Keratinocyte (primary cell): ENCODE measurements around the gene R3HDM2. TPM values are rescaled to one million over a fixed set of nuclear protein-coding genes. Genes with fewer than 3 reads are reported as not detected.
"Not testable (repeated sequence)": the region's sequence is repeated elsewhere in the genome, so short reads cannot be mapped to it uniquely, and the experiment has no call there.

Experiments used
- DNase-seq: peaks from one replicate; pipeline ENCODE4 v3.0.0-alpha.2; 2011; ENCODE audit warnings: low read depth, missing footprints, low spot score
- FAIRE-seq: peaks from 2 replicates; lab custom pipeline; 2011; peaks lifted over from hg19 to GRCh38; lab: Jason Lieb, UNC
- H2AFZ ChIP-seq: 2 replicates; pipeline ENCODE4 v1.6.0; 2012; ENCODE audit warnings: low read length, control low read depth, inconsistent platforms; ENCODE audit not compliant: control insufficient read depth
- H3K27ac ChIP-seq: 2 replicates; pipeline ENCODE4 v1.5.1; 2011; ENCODE audit warnings: low read length; ENCODE audit not compliant: control insufficient read depth, insufficient read depth
- H3K27me3 ChIP-seq: 3 replicates; pipeline ENCODE4 v1.6.0; 2011; ENCODE audit warnings: low read length; ENCODE audit not compliant: control insufficient read depth, insufficient read depth; ENCODE audit errors: extremely low read depth
- H3K36me3 ChIP-seq, 2 experiments: 2 replicates in 1 of 2; 3 replicates in 1 of 2; pipeline ENCODE4 v1.5.1; 2011; ENCODE audit warnings: low read length in 2 of 2, mild to moderate bottlenecking in 1 of 2; ENCODE audit not compliant: control insufficient read depth in 2 of 2, insufficient read depth in 2 of 2; ENCODE audit errors: extremely low read depth in 1 of 2
- H3K4me1 ChIP-seq: 3 replicates; pipeline ENCODE4 v1.5.1; 2011; ENCODE audit warnings: low read length; ENCODE audit not compliant: control insufficient read depth, insufficient read depth; ENCODE audit errors: extremely low read depth
- H3K4me2 ChIP-seq: 3 replicates; pipeline ENCODE4 v1.6.0; 2011; ENCODE audit warnings: low read depth, low read length; ENCODE audit not compliant: control insufficient read depth, insufficient read depth; ENCODE audit errors: extremely low read depth
- H3K4me3 ChIP-seq, 3 experiments: fragments of 200-600 bp in 1 of 3; sonication (generic) in 1 of 3; 2 replicates in 2 of 3; 3 replicates in 1 of 3; pipeline ENCODE4 v1.5.1; 2011 to 2016; ENCODE audit warnings: low read length in 3 of 3, mild to moderate bottlenecking in 3 of 3, control low read depth in 2 of 3, inconsistent platforms in 1 of 3, low read depth in 1 of 3, mixed read lengths in 1 of 3, mixed run types in 1 of 3, moderate library complexity in 1 of 3; ENCODE audit not compliant: control insufficient read depth in 2 of 3, insufficient read depth in 2 of 3; ENCODE audit errors: extremely low read depth in 1 of 3
- H3K79me2 ChIP-seq: 2 replicates; pipeline ENCODE4 v1.6.0; 2012; ENCODE audit warnings: low read length; ENCODE audit not compliant: control insufficient read depth, insufficient read depth
- H3K9ac ChIP-seq: 3 replicates; pipeline ENCODE4 v1.6.0; 2011; ENCODE audit warnings: low read length; ENCODE audit not compliant: control insufficient read depth, insufficient read depth; ENCODE audit errors: extremely low read depth
- H3K9me1 ChIP-seq: 3 replicates; pipeline ENCODE4 v1.6.0; 2011; ENCODE audit warnings: low read length; ENCODE audit not compliant: control insufficient read depth, insufficient read depth; ENCODE audit errors: extremely low read depth
- H3K9me3 ChIP-seq: 2 replicates; pipeline ENCODE4 v1.5.1; 2012; ENCODE audit warnings: low read depth, low read length; ENCODE audit not compliant: control insufficient read depth
- H4K20me1 ChIP-seq: 3 replicates; pipeline ENCODE4 v1.6.0; 2011; ENCODE audit warnings: low read length; ENCODE audit not compliant: control insufficient read depth, insufficient read depth; ENCODE audit errors: extremely low read depth
- EZH2 ChIP-seq: IDR thresholded peaks from one replicate; pipeline ENCODE4 v1.6.1; 2012; ENCODE audit warnings: inconsistent platforms, mild to moderate bottlenecking, low read length, moderate library complexity
- dilution Hi-C: fragments of 300-500 bp; cut with MboI; formaldehyde crosslinking; loops from one replicate; pipeline ENCODE4 v1.7.0; 2020; ENCODE audit warnings: low sequenced_read_pairs; ENCODE audit not compliant: extremely low pct_ligation_motif_present
- polyA plus RNA-seq, 5 experiments: library from polyadenylated mRNA; depleted of rRNA in 3 of 5; stranded (reverse) in 3 of 5; stranded (forward) in 1 of 5; unstranded in 1 of 5; fragments of >200 nt; gene quantifications; 1 replicate in 1 of 5; 2 replicates in 3 of 5; 3 replicates in 1 of 5; pipeline versions ENCODE4 v1.2.1 to v1.2.3, GENCODE V29; 2011 to 2012; ENCODE audit warnings: missing spikeins in 2 of 5, low read depth in 1 of 5, low replicate concordance in 1 of 5
- TF ChIP-seq, protein P1 (sequence below), 3 experiments: IDR thresholded peaks in 1 of 3; conservative IDR thresholded peaks in 1 of 3; optimal IDR thresholded peaks in 1 of 3; 2 replicates in 2 of 3; 3 replicates in 1 of 3; pipeline versions ENCODE3 to v1.5.1; 2011; ENCODE audit warnings: low read length in 3 of 3, mild to moderate bottlenecking in 3 of 3, moderate library complexity in 2 of 3, control low read depth in 1 of 3, inconsistent platforms in 1 of 3; ENCODE audit not compliant: insufficient read depth in 2 of 3; ENCODE audit errors: extremely low read depth in 1 of 3

Gene R3HDM2
- polyA plus RNA-seq, 1 donor (not counting 4 experiments of a cell fraction or from before 2014, with no cell fraction given): 11.1 TPM

DNA sequence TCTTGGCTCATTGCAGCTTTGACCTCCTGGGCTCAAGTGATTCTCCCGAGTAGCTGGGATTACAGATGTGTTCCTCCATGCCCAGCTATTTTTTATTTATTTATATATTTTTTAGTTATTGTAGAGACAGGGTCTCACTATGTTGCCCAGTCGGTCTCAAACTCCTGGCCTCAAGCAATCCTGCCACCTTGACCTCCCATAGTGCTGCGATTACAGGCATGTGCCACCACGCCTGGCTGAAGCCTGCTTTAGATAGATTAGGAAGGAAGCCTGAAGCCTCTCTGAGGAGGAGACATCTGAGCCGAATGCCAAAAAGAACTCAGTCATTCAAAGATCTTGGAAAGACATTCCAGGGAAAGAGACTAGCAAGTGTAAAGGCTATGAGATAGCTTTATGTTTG lies 13.9 kb upstream of the R3HDM2 start:
- no peak overlapping the region for H2AFZ ChIP-seq
- no peak overlapping the region for H3K27ac ChIP-seq
- no peak overlapping the region for H3K4me3 ChIP-seq
- no peaks in the 10 kb centered on the region for H3K36me3 ChIP-seq
- H4K20me1 ChIP-seq: no peaks in the 10 kb centered on the region
- H3K9ac ChIP-seq: no peak overlapping the region
- no peak for DNase-seq
- no peaks in the 10 kb centered on the region for H3K9me1 ChIP-seq
- no peak overlapping the region for H3K4me2 ChIP-seq
- dilution Hi-C loops: no loop called here
- no peak for FAIRE-seq
- no peaks in the 10 kb centered on the region for H3K4me1 ChIP-seq
- no peaks in the 10 kb centered on the region for H3K27me3 ChIP-seq
- TF ChIP-seq, protein P1, sequence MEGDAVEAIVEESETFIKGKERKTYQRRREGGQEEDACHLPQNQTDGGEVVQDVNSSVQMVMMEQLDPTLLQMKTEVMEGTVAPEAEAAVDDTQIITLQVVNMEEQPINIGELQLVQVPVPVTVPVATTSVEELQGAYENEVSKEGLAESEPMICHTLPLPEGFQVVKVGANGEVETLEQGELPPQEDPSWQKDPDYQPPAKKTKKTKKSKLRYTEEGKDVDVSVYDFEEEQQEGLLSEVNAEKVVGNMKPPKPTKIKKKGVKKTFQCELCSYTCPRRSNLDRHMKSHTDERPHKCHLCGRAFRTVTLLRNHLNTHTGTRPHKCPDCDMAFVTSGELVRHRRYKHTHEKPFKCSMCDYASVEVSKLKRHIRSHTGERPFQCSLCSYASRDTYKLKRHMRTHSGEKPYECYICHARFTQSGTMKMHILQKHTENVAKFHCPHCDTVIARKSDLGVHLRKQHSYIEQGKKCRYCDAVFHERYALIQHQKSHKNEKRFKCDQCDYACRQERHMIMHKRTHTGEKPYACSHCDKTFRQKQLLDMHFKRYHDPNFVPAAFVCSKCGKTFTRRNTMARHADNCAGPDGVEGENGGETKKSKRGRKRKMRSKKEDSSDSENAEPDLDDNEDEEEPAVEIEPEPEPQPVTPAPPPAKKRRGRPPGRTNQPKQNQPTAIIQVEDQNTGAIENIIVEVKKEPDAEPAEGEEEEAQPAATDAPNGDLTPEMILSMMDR (optimal IDR thresholded peaks at IDR 0.05 in 1 of 3, IDR thresholded peaks at IDR 0.05 in 1 of 3, conservative IDR thresholded peaks at IDR 0.05 in 1 of 3; ENCODE audit: extremely low read depth in 1 of 3, insufficient read depth in 2 of 3, low read length in 3 of 3): no peak
- TF ChIP-seq EZH2: no peak
- H3K9me3 ChIP-seq: no peaks in the 10 kb centered on the region
- H3K79me2 ChIP-seq: no peaks in the 10 kb centered on the region

DNA sequence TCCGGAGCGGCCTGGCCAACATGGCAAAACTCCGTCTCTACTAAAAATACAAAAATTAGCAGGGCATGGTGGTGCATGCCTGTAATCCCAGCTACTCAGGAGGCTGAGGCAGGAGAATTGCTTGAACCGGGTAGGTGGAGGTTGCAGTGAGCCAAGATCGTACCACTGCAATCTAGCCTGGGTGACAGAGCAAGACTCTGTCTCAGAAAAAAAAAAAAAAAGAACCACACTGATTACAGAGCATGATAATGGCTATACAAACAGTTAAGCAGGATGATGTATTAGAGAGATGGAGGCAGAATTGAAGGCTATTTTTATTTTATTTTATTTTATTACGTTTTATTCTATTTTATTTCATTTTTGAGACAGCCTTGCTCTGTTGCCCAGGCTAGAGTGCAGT lies 13.5 kb upstream of the R3HDM2 start:
- H3K4me3 ChIP-seq, H3K9me3 ChIP-seq, H3K9me1 ChIP-seq, H3K4me1 ChIP-seq, DNase-seq, H3K27me3 ChIP-seq, dilution Hi-C loops, H3K79me2 ChIP-seq, H4K20me1 ChIP-seq, H3K36me3 ChIP-seq, FAIRE-seq, H3K4me2 ChIP-seq, H2AFZ ChIP-seq, H3K9ac ChIP-seq, H3K27ac ChIP-seq: not testable (repeated sequence)

DNA sequence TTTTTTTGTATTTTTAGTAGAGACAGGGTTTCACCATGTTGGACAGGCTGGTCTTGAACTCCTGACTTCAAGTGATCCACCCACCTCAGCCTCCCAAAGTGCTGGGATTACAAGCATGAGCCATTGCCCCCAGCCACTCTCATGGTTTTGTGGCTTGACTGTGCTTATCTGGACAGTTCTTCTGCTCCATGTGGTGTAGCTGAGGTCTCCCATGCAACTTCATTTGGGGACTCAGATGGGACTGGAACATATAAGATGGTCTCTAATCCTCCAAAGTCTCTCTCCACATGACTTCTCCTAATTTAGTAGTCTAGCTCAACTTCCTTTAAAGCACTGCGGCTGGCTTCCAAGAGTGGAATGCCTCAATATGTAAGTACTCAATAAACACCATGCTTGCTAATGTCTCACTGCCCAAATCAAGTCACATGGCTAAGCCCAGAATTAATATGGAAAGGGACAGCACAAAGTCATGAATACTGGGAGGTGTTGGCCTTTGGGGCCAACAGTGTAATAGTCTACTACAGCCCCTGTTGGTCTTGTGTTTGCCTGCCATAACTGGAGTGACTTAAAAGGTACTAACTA lies 11.1 kb upstream of the R3HDM2 start:
- H3K9ac ChIP-seq: no peak overlapping the region
- H3K36me3 ChIP-seq: no peaks in the 10 kb centered on the region
- no peaks in the 10 kb centered on the region for H3K27me3 ChIP-seq
- H3K79me2 ChIP-seq: no peaks in the 10 kb centered on the region
- H3K9me3 ChIP-seq: no peaks in the 10 kb centered on the region
- FAIRE-seq (no peak), DNase-seq (no peak)
- no peak overlapping the region for H2AFZ ChIP-seq
- dilution Hi-C loops: no loop called here
- H4K20me1 ChIP-seq: no peaks in the 10 kb centered on the region
- no peaks in the 10 kb centered on the region for H3K4me1 ChIP-seq
- H3K27ac ChIP-seq: no peak overlapping the region
- H3K4me2 ChIP-seq: no peak overlapping the region
- no peak overlapping the region for H3K4me3 ChIP-seq
- no peaks in the 10 kb centered on the region for H3K9me1 ChIP-seq
- TF ChIP-seq EZH2: no peak
- TF ChIP-seq, protein P1 (optimal IDR thresholded peaks at IDR 0.05 in 1 of 3, IDR thresholded peaks at IDR 0.05 in 1 of 3, conservative IDR thresholded peaks at IDR 0.05 in 1 of 3; ENCODE audit: extremely low read depth in 1 of 3, insufficient read depth in 2 of 3, low read length in 3 of 3): no peak

DNA sequence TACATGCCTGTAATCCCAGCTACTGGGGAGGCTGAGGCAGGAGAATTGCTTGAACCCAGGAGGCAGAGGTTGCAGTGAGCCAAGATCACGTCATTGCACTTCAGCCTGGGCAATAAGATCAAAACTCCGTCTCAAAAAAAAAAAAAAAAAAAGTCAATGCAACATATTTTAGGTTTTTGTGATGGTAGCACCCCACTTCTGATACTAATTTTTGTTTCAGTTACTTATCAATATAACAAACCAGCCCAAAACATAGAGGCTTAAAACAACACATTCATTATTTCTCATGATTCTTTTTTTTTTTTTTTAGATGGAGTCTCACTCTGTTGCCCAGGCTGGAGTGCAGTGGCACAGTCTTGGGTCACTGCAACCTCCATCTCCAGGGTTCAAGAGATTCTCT lies 10.6 kb upstream of the R3HDM2 start:
- H3K36me3 ChIP-seq, H3K27ac ChIP-seq, H3K9me1 ChIP-seq, H3K4me1 ChIP-seq, H3K79me2 ChIP-seq, H3K4me3 ChIP-seq, DNase-seq, H3K27me3 ChIP-seq, H3K9me3 ChIP-seq, H2AFZ ChIP-seq, FAIRE-seq, H3K9ac ChIP-seq, dilution Hi-C loops, H3K4me2 ChIP-seq, H4K20me1 ChIP-seq: not testable (repeated sequence)
